ENCODE data around the gene RNF7. TPM values are rescaled to one million over a fixed set of nuclear protein-coding genes. Genes with fewer than 3 reads are reported as not detected.

Gene RNF7
- 40.9 and 64.2 TPM in 2 replicates for total RNA-seq

DNA sequence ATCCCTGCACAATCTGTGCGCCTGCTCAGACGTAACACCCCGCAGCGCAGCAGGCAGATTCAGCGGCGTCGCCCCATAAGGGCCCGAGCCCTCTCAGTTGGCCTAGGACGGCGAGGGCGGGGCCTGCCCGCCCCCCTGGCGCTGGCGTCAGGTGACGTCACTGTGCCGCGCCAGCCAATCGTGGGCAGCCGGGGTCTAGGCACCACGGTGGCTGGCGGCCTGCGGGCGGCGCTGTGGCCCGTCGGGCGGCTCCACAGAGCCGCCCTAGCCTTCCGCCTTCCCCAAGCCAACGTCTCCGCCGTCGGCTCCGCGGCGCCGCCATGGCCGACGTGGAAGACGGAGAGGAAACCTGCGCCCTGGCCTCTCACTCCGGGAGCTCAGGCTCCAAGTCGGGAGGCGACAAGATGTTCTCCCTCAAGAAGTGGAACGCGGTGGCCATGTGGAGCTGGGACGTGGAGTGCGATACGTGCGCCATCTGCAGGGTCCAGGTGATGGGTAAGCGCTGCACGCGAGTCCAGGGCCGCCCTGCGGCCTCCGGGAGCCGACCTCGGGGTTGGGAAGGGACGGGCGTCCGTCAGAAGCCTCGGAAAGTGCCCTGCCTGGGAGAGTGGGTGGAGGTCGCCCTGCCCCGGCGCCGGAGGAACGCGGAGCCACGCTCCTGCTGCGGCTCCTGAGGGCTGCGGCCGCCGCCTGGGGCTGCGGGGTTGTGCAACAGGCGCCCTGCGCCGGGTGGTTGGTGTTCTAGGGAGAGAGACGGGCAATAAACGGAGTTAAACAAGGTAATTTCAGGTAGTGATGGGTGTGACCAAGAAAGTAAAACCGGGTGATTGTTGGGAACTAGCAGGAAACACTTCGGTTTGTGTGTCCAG lies at the start of gene RNF7:
TSS of gene RNF7 (plus strand) at position 277 of the 869 bp plus-strand sequence. CDS start at position 321, 44 bp downstream.

DNA sequence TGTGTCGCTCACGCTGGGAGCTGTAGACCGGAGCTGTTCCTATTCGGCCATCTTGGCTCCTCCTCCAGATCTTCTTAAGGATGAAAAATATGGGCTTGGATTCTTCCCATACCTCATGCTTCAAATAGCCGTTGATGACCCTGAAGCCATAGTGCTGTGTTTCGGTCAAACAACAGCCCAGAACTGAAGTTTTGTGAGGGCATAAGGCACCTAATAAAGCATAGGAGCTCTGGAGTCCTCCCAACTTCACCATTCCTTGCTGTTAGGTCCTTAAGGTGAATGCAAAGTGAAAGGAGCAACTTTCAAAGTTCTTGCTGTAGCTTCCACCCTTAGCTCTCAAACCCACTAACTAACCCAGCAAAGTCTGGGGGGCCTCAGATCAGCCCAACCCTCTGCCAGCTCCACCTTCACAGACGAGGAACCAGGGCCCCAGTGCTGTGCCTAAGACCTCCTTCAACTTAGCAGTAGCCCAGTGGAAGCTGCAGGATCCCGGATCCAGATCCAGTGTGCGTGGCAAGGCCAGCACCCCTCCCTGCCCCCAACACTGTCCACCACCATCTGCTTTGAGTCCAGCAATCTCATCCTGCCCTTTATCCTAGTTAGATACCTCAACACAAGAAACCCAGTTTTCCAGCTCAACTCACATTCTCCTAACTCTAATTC lies 25.1 kb downstream of the RNF7 start, which contains the start of gene GRK7:
TSS of gene GRK7 (plus strand) at position 321 of the 663 bp plus-strand sequence. CDS start 14,877 bp downstream, outside the sequence.

Other genes with a start within 250 kb of the RNF7 start
- not detected in 2 replicates for gene GRK7, start 25.1 kb downstream of the RNF7 start, total RNA-seq
- gene ATP1B3, start 138.3 kb downstream of the RNF7 start, total RNA-seq: 39.2 and 92.4 TPM in 2 replicates

Data from regular cardiac myocyte (primary cell).